GM12878 (cell line): ENCODE data around the gene PALMD.

Experiments used
- BCLAF1 ChIP-seq: fragments of 450-650 bp; IDR thresholded peaks from 2 replicates; pipeline ENCODE4 v1.6.1; 2017; ENCODE audit warnings: antibody characterized with exemption, mild to moderate bottlenecking, moderate library complexity
- BHLHE40 ChIP-seq, 2 experiments: fragments of 450-650 bp in 1 of 2; IDR thresholded peaks; 2 replicates each; pipeline ENCODE4 v1.6.1; 2011 to 2017; ENCODE audit warnings: low read depth in 2 of 2, borderline replicate concordance in 1 of 2, improper control_type of control experiment in 1 of 2, low read length in 1 of 2, mild to moderate bottlenecking in 1 of 2
- CTCF ChIP-seq, 3 experiments: IDR thresholded peaks in 2 of 3; conservative IDR thresholded peaks in 1 of 3; 2 replicates each; pipeline ENCODE4 v1.5.1; 2011; ENCODE audit warnings: low read depth in 3 of 3, low read length in 3 of 3, mild to moderate bottlenecking in 3 of 3, control low read depth in 2 of 3, moderate library complexity in 2 of 3, inconsistent platforms in 1 of 3, mixed read lengths in 1 of 3; ENCODE audit not compliant: control insufficient read depth in 2 of 3, insufficient read depth in 1 of 3; ENCODE audit errors: extremely low read depth in 1 of 3
- EP300 ChIP-seq, 2 experiments: fragments of 150-350 bp in 1 of 2; IDR thresholded peaks; 2 replicates each; pipeline ENCODE4 v1.6.1; 2011 to 2012; ENCODE audit warnings: low read depth in 2 of 2, low read length in 2 of 2, borderline replicate concordance in 1 of 2, improper control_type of control experiment in 1 of 2, inconsistent platforms in 1 of 2; ENCODE audit not compliant: control insufficient read depth in 1 of 2
- NR2C2 ChIP-seq: IDR thresholded peaks from 2 replicates; pipeline ENCODE4 v1.6.1; 2011; ENCODE audit warnings: borderline replicate concordance, low read depth; ENCODE audit not compliant: control insufficient read depth, insufficient read length
- PML ChIP-seq: IDR thresholded peaks from 2 replicates; pipeline ENCODE4 v1.6.1; 2012; ENCODE audit warnings: low read length, inconsistent platforms
- POLR2AphosphoS2 ChIP-seq: IDR thresholded peaks from 2 replicates; pipeline ENCODE4 v1.6.1; 2011; ENCODE audit warnings: low read depth, mild to moderate bottlenecking, low read length, improper control_type of control experiment, moderate library complexity
- POLR2AphosphoS5 ChIP-seq: IDR thresholded peaks from 2 replicates; pipeline ENCODE4 v1.6.1; 2011; ENCODE audit warnings: mild to moderate bottlenecking, low read length, inconsistent platforms
- SRF ChIP-seq, 2 experiments: IDR thresholded peaks; 2 replicates each; pipeline ENCODE4 v1.6.1; 2011; ENCODE audit warnings: low read depth in 2 of 2, low read length in 2 of 2, mild to moderate bottlenecking in 1 of 2, moderate library complexity in 1 of 2
- USF2 ChIP-seq: IDR thresholded peaks from 2 replicates; pipeline ENCODE4 v1.6.1; 2011; ENCODE audit warnings: low read depth, low read length, improper control_type of control experiment, borderline replicate concordance
- TF ChIP-seq, protein P1 (sequence below): IDR thresholded peaks from 2 replicates; pipeline ENCODE4 v1.6.1; 2012; ENCODE audit warnings: low read depth, low read length, improper control_type of control experiment
- TF ChIP-seq, protein P2 (sequence below): fragments of 450-650 bp; formaldehyde crosslinking; IDR thresholded peaks from 2 replicates; pipeline ENCODE4 v1.4.0; 2022; ENCODE audit warnings: mild to moderate bottlenecking, moderate library complexity
- TF ChIP-seq, protein P3 (sequence below): IDR thresholded peaks from 2 replicates; pipeline ENCODE4 v1.6.1; 2012; ENCODE audit warnings: low read length, inconsistent platforms
- TF ChIP-seq, protein P4 (sequence below): IDR thresholded peaks from 2 replicates; pipeline ENCODE4 v1.6.1; 2011; ENCODE audit warnings: mild to moderate bottlenecking, low read depth, low read length, moderate library complexity; ENCODE audit not compliant: insufficient replicate concordance

GRCh38 chr1:99672530-99673213 lies 26.8 kb downstream of the PALMD start:
- TF ChIP-seq, protein P1, sequence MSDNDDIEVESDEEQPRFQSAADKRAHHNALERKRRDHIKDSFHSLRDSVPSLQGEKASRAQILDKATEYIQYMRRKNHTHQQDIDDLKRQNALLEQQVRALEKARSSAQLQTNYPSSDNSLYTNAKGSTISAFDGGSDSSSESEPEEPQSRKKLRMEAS: no peak
- TF ChIP-seq USF2 (no peak), EP300 (IDR thresholded peaks at IDR 0.05; ENCODE audit: borderline replicate concordance in 1 of 2, control insufficient read depth in 1 of 2, low read depth in 2 of 2, low read length in 2 of 2) (no peak), NR2C2 (no peak), PML (no peak), POLR2AphosphoS5 (no peak), SRF (IDR thresholded peaks at IDR 0.05; ENCODE audit: low read depth in 2 of 2, low read length in 2 of 2) (no peak), CTCF (IDR thresholded peaks at IDR 0.05 in 2 of 3, conservative IDR thresholded peaks at IDR 0.05 in 1 of 3; ENCODE audit: control insufficient read depth in 2 of 3, extremely low read depth in 1 of 3, insufficient read depth in 1 of 3, low read depth in 3 of 3, low read length in 3 of 3) (no peak), BCLAF1 (no peak), BHLHE40 (IDR thresholded peaks at IDR 0.05; ENCODE audit: borderline replicate concordance in 1 of 2, low read depth in 2 of 2, low read length in 1 of 2) (no peak), POLR2AphosphoS2 (no peak)
- TF ChIP-seq, protein P2, sequence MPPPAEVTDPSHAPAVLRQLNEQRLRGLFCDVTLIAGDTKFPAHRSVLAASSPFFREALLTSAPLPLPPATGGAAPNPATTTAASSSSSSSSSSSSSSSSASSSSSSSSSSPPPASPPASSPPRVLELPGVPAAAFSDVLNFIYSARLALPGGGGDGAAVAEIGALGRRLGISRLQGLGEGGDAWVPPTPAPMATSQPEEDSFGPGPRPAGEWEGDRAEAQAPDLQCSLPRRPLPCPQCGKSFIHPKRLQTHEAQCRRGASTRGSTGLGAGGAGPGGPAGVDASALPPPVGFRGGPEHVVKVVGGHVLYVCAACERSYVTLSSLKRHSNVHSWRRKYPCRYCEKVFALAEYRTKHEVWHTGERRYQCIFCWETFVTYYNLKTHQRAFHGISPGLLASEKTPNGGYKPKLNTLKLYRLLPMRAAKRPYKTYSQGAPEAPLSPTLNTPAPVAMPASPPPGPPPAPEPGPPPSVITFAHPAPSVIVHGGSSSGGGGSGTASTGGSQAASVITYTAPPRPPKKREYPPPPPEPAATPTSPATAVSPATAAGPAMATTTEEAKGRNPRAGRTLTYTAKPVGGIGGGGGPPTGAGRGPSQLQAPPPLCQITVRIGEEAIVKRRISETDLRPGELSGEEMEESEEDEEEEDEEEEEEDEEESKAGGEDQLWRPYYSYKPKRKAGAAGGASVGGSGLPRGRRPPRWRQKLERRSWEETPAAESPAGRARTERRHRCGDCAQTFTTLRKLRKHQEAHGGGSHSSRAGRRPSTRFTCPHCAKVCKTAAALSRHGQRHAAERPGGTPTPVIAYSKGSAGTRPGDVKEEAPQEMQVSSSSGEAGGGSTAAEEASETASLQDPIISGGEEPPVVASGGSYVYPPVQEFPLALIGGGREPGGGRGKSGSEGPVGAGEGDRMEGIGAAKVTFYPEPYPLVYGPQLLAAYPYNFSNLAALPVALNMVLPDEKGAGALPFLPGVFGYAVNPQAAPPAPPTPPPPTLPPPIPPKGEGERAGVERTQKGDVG (CRISPR knock-in tag): no peak
- TF ChIP-seq, protein P3, sequence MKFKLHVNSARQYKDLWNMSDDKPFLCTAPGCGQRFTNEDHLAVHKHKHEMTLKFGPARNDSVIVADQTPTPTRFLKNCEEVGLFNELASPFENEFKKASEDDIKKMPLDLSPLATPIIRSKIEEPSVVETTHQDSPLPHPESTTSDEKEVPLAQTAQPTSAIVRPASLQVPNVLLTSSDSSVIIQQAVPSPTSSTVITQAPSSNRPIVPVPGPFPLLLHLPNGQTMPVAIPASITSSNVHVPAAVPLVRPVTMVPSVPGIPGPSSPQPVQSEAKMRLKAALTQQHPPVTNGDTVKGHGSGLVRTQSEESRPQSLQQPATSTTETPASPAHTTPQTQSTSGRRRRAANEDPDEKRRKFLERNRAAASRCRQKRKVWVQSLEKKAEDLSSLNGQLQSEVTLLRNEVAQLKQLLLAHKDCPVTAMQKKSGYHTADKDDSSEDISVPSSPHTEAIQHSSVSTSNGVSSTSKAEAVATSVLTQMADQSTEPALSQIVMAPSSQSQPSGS: no peak
- TF ChIP-seq, protein P4, sequence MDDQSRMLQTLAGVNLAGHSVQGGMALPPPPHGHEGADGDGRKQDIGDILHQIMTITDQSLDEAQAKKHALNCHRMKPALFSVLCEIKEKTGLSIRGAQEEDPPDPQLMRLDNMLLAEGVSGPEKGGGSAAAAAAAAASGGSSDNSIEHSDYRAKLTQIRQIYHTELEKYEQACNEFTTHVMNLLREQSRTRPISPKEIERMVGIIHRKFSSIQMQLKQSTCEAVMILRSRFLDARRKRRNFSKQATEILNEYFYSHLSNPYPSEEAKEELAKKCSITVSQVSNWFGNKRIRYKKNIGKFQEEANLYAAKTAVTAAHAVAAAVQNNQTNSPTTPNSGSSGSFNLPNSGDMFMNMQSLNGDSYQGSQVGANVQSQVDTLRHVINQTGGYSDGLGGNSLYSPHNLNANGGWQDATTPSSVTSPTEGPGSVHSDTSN: no peak
